Glomerular visceral epithelial cell (primary cell): ENCODE results near the gene LRRC61.
"Not testable (repeated sequence)": the region's sequence is repeated elsewhere in the genome, so short reads cannot be mapped to it uniquely, and the experiment has no call there.

Experiments used
- DNase-seq: peaks from one replicate; pipeline ENCODE4 v3.0.0-alpha.2; 2016; ENCODE audit errors: extremely low spot score

Gene LRRC61

DNA sequence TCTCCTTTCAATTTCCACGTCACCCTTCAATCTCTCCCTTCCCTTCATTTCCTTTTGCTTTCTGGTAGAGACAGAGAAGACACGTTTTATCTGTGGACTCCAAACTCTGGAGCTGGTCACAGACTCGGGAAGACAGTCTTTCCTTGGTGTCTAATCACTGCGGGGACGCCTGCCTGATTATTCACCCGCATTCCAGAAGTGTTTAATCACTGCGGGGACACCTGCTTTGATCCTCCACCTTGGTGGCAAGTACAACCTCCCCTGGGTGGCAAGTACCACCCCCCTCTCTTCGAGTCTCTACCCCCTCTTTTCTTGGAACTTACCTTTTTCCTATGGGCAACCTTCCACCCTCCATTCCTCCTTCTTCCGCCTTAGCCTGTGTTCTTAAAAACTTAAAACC is 15.3 kb upstream of the LRRC61 start:
- peak; percentile 85 for DNase-seq

GRCh38 chr7:150308575-150308974 is 14.6 kb upstream of the LRRC61 start:
- no peak for DNase-seq

DNA sequence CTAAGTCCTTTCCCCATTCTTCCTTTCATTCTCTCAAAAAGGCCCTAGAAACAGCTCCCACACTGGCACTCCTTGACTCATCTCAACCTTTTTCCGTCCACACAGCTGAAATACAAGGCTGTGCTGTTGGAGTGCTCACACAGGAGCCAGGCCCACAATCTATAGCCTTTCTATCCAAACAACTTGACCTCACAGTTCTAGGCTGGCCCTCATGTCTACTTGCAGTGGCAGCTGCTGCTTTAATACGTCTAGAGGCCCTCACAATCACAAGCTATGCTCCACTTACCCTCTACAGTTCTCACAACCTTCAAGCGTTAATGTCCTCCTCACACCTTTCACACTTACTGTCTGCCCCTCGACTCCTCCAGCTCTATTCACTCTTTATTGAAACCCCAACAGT is 12.0 kb upstream of the LRRC61 start:
- DNase-seq, result no peak

GRCh38 chr7:150311711-150312110 is 11.4 kb upstream of the LRRC61 start:
- peak; percentile 63 for DNase-seq

GRCh38 chr7:150312649-150313366 is 10.3 kb upstream of the LRRC61 start:
- DNase-seq, result peak; percentile 93

DNA sequence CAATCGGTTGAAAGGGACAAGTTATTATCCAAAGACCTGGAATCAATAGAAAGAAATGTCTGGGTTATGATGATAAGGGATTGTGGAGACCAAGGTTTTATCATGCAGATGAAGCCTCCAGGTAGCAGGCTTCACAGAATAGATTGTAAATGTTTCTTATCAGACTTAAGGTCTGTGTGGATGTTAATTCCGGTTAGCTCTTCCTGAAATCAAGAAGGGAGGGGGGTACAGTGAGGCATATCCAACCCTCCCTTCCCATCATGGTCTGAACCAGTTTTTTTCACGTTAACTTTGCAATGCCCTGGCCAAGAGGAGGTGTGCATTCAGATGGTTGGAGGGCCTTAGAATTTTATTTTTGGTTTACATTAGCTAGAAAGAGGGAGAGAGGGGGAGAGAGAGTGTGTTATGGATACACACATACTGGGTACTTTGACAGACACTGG is 9.8 kb upstream of the LRRC61 start:
- no peak for DNase-seq

- no peak for DNase-seq
Measured at GRCh38 chr7:150313870-150314269, 9.3 kb upstream of the LRRC61 start.

GRCh38 chr7:150314639-150315239 is 8.4 kb upstream of the LRRC61 start:
- DNase-seq, result no peak

- DNase-seq, result not testable (repeated sequence)
Measured at GRCh38 chr7:150316987-150317386, 6.2 kb upstream of the LRRC61 start.

DNA sequence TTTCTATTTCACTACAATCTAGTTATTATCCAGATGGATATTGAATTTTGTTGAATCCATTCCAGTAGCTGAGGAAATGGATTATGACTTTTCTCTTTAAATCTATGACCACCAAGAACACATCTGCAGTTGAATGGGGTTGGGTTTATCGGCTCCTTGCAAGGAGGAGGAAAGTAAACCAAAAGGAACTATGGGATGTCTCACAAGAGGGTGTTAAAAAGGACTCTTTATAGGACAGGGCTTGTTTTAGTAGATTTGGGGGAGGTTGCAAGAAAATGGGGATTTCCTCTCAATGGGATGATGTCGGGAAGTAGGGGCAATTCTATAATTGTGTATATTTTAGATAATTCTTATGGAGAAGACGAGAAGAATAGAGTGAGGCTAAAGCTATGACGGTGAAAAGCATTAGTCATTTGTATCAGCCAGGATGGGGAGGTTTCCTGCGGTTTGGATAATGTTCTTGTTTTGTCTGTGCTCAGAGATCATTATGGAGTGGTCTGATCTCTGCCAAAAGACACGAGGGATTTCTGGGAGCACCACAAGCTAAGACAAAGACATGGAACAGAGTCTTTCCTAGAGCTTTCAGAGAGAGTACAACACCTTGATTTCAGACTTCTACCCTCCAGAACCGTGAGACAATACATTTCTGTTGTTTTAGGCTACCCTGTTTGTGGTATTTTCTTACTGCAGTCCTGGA is 5.3 kb upstream of the LRRC61 start:
- peak; percentile 87 for DNase-seq

DNA sequence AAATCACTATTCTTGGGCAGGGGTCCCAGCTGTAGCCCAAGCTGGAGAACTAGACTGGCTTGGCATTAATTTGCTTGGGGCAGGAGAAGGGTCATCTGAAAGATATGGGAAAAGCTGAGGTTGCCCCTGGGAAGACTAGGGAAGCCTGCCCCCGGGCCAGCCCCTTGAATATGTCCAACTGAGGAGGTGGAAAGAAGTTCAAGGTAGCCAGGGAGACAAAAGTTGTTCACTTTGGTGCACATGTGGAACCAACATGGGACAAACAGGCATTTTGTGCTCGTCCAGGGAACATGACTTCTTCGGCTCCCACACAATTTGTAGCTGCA is 1.4 kb upstream of the LRRC61 start:
- no peak for DNase-seq

GRCh38 chr7:150322114-150322832 is 882 bp upstream of the LRRC61 start:
- peak; percentile 34 for DNase-seq

- no peak for DNase-seq
Measured at GRCh38 chr7:150323682-150324372, 672 bp downstream of the LRRC61 start.

DNA sequence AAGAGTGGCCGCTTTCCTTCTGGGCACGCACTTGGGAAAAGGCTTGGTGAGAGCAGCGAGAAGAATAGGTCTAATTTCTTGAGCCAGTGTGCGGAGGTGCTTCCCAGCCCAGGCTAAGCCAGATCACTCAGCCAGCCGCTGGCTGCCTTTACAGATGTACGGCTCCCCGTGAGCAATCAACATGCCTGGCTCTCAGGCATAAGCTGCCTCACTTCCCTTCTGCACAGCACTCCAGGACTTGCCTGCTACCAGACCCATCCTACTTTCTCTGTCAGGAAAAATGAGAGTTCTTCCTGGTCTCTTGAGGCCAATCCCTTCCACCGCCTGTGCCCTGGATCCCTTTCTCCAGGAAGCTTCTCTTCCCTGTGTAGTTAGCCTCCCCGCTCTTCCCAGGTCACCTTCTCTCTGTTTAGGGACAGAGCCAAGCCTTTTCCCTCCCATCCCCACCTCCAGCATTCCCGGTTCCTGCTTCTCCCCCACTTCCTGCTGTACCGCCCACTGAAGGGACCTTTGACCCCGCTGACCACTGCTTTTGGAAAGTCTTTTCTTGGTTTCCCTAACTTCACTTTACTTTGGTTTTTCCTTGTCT is 1.3 kb downstream of the LRRC61 start:
- DNase-seq, result peak; percentile 42

GRCh38 chr7:150325110-150325611 is 2.0 kb downstream of the LRRC61 start:
- DNase-seq, result peak; percentile 69

DNA sequence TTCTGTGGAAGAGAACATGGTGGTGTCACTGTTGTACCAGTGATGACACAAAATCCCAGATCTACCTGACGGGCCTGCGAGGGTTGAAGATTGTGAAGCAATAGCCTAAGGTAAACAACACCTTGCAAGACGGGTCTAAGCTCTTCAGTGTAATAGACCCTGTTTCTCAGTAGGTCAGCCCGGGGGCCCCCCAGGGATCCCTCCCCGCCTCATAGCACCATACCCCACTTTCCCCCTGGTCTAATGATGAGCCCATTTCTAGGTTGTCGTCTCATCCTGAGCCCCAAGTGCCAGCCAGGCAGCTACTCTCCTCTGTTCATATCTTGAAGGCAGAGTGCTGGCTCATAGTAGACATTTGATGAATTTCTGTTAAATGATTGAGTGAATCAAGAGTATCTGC is 2.7 kb downstream of the LRRC61 start:
- DNase-seq, result no peak

DNA sequence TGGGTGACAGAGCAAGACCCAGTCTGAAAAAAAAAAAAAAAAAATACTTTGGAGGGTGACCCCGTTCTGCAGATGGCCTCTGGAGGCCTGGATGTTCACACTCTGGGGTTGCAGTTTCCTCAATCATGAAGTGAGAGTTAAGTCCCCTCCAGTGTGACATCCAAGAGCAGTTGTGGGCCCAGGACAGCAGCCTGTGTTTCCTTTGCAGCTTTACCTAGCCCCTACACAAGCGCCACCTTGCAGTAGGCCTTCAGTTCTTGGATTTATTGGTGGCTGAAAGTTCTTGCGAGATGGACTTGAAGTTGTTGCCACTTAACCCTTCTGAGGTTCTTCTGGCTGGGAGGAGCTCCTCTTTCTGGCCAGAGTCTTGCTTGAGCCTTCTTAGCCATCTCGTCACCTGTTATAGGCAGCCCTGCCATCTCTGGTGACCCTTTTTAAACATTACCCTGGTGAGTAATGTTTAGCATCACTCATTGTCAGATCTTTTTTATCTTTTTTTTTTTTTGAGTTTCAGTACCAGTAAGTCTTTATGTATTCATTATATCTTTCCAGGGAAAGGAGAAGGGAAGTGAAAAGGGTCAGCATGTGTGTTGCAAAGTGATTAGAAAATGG is 3.6 kb downstream of the LRRC61 start:
- no peak for DNase-seq

DNA sequence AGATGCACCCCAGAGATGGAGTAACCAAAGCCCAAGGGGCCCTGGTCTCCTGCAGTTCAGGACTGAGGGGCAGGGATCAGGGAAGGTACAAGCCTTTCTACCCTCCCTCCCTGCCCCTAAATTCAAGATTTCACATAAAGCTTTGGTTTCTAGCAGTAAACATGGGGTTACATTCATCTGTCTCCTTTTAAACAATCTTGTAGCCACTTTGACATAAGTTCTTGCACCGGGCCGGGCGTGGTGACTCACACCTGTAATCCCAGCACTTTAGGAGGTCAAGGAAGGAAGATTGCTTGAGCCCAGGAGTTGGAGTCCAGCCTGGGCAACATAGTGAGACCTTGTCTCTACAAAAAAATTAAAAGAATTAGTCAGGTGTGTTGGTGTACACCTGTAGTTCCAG is 4.2 kb downstream of the LRRC61 start:
- DNase-seq, result no peak

- DNase-seq, result no peak
Measured at GRCh38 chr7:150329331-150330120, 6.4 kb downstream of the LRRC61 start.
